ENCODE measurements around the gene RACGAP1.
A peak's percentile ranks its signal among the peaks of the same experiment; 100 is the strongest.

Gene RACGAP1

DNA sequence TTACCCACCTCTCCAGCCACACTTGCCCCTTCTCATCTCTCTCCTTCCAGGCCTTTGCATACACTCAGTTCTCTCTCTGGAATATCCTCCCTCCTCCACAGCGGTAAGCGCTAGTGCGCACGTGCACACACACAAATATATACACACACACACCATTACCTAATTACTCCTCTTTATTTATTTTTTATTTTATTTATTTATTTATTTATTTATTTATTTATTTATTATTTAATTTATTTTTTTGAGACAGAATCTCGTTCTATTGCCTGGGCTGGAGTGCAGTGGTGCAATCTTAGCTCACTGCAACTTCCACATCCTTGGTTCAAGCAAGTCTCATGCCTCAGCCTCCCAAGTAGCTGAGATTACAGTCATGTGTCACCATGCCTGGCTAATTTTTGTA, 43.8 kb upstream of the RACGAP1 start:
- no peak for DNase-seq (ENCODE audit: low spot score)
- TF ChIP-seq, protein P1, sequence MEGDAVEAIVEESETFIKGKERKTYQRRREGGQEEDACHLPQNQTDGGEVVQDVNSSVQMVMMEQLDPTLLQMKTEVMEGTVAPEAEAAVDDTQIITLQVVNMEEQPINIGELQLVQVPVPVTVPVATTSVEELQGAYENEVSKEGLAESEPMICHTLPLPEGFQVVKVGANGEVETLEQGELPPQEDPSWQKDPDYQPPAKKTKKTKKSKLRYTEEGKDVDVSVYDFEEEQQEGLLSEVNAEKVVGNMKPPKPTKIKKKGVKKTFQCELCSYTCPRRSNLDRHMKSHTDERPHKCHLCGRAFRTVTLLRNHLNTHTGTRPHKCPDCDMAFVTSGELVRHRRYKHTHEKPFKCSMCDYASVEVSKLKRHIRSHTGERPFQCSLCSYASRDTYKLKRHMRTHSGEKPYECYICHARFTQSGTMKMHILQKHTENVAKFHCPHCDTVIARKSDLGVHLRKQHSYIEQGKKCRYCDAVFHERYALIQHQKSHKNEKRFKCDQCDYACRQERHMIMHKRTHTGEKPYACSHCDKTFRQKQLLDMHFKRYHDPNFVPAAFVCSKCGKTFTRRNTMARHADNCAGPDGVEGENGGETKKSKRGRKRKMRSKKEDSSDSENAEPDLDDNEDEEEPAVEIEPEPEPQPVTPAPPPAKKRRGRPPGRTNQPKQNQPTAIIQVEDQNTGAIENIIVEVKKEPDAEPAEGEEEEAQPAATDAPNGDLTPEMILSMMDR (IDR thresholded peaks at IDR 0.05): no peak
- no peak overlapping the region for H3K4me3 ChIP-seq
- H3K27ac ChIP-seq: no peak overlapping the region

DNA sequence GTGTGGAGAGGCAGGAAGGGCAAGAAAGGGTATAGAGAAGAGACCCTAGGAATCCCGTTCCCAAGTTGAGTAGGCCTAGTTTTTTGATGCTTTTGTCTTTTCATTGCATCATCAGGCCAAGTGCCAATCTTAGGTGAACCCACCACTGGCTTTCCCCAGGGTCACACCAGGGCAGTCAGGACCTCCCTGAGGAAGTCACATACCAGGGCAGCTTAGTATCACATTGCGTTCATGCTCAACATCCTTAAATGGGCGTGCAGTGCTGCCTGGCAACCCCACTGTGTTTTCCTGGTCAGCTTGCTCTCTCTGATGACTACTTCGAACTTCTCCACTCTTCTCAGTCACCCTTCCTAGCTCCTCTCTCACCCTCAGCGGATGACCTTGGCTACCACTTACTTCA, 41.1 kb upstream of the RACGAP1 start:
- H3K4me3 ChIP-seq: no peak overlapping the region
- TF ChIP-seq, protein P1 (IDR thresholded peaks at IDR 0.05): no peak
- peak overlapping the region in 1 of 2 donors; percentile 45 for H3K27ac ChIP-seq
- no peak for DNase-seq (ENCODE audit: low spot score)

GRCh38 chr12:50065726-50066310, 40.5 kb upstream of the RACGAP1 start:
- no peak for DNase-seq (ENCODE audit: low spot score)
- peak overlapping the region in 1 of 2 donors; percentile 45 for H3K27ac ChIP-seq
- TF ChIP-seq, protein P1 (IDR thresholded peaks at IDR 0.05): no peak
- no peak overlapping the region for H3K4me3 ChIP-seq

- TF ChIP-seq, protein P1 (IDR thresholded peaks at IDR 0.05): no peak
Measured at GRCh38 chr12:50062728-50063460, 37.6 kb upstream of the RACGAP1 start.

GRCh38 chr12:50061946-50062686, 36.8 kb upstream of the RACGAP1 start:
- H3K4me3 ChIP-seq: no peak overlapping the region
- DNase-seq (ENCODE audit: low spot score): no peak
- H3K27ac ChIP-seq: no peak overlapping the region
- TF ChIP-seq, protein P1 (IDR thresholded peaks at IDR 0.05): no peak

More at GRCh38 chr12:50062728-50063460, 37.6 kb upstream of the RACGAP1 start:
- Histone ChIP-seq H3K4me3 (no peak overlapping the region), H3K27ac (no peak overlapping the region)
- DNase-seq (ENCODE audit: low spot score): no peak

- no peak for DNase-seq (ENCODE audit: low spot score)
- TF ChIP-seq, protein P1 (IDR thresholded peaks at IDR 0.05): no peak
- no peak overlapping the region for H3K4me3 ChIP-seq
- H3K27ac ChIP-seq: no peak overlapping the region
Measured at GRCh38 chr12:50061171-50061570, 35.9 kb upstream of the RACGAP1 start.
